ENCODE data around the gene DAGLB.
"Not testable (repeated sequence)": the region's sequence is repeated elsewhere in the genome, so short reads cannot be mapped to it uniquely, and the experiment has no call there.

Gene DAGLB

DNA sequence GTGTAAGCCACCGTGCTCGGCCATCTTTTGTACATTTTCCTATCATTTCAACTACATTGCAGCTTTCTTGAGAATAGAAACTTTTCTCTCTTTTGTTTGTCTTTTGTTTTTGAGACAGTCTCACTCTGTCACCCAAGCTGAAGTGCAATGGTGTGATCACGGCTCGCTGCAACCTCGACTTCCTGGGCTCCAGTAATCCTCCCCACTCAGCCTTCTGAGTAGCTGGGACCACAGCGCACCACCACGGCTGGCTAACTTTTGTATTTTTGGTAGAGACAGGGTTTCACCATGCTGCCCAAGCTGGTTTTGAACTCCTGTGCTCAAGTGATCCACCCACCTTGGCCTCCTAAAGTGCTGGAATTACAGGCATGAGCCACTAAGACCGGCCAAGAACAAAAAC is 31.3 kb upstream of the DAGLB start:
- DNase-seq (ENCODE audit: low read depth), result no peak
- TF ChIP-seq, protein P1, sequence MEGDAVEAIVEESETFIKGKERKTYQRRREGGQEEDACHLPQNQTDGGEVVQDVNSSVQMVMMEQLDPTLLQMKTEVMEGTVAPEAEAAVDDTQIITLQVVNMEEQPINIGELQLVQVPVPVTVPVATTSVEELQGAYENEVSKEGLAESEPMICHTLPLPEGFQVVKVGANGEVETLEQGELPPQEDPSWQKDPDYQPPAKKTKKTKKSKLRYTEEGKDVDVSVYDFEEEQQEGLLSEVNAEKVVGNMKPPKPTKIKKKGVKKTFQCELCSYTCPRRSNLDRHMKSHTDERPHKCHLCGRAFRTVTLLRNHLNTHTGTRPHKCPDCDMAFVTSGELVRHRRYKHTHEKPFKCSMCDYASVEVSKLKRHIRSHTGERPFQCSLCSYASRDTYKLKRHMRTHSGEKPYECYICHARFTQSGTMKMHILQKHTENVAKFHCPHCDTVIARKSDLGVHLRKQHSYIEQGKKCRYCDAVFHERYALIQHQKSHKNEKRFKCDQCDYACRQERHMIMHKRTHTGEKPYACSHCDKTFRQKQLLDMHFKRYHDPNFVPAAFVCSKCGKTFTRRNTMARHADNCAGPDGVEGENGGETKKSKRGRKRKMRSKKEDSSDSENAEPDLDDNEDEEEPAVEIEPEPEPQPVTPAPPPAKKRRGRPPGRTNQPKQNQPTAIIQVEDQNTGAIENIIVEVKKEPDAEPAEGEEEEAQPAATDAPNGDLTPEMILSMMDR (conservative IDR thresholded peaks at IDR 0.05; ENCODE audit: control insufficient read depth, insufficient read depth, low read depth, low read length), result no peak
- H3K4me3 ChIP-seq (ENCODE audit: control insufficient read depth, low read depth, low read length), result no peak overlapping the region

DNA sequence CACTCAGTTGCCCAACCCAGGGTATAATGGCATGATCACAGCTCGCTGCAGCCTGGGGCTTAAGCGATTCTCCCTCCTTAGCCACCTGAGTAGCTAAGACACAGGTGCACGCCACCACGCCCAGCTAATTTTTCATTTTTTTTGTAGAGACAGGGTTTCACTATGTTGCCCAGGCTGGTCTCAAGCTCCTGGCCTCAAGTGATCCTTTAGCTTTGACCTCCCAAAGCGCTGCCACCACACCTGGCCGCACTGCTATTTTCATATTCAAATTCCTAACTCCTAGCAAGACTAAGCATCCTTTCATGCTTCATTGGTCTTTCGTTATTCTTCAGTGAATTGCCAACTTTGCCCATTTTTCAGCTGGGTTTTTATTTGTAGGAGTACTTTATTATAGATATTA is 30.4 kb upstream of the DAGLB start:
- no peak for DNase-seq (ENCODE audit: low read depth)
- TF ChIP-seq, protein P1 (conservative IDR thresholded peaks at IDR 0.05; ENCODE audit: control insufficient read depth, insufficient read depth, low read depth, low read length), result no peak
- no peak overlapping the region for H3K4me3 ChIP-seq (ENCODE audit: control insufficient read depth, low read depth, low read length)

DNA sequence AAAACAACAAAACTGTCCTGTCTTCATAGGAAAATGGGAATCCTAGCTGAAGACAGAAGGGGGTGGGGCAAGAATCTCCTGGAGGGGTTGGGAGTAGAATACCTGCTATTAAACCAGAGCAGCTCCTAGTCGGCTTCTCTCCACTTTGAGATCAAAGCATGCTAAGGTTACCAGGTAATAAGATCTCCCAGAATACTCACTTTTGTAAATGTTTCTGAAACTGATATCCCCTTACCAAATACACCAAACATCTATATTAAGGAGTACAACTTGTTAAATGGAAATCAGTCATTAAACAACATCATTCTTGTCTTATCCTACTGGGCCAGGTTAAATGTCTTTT is 29.5 kb upstream of the DAGLB start:
- TF ChIP-seq, protein P1 (conservative IDR thresholded peaks at IDR 0.05; ENCODE audit: control insufficient read depth, insufficient read depth, low read depth, low read length), result no peak
- no peak for DNase-seq (ENCODE audit: low read depth)
- H3K4me3 ChIP-seq (ENCODE audit: control insufficient read depth, low read depth, low read length), result no peak overlapping the region

DNA sequence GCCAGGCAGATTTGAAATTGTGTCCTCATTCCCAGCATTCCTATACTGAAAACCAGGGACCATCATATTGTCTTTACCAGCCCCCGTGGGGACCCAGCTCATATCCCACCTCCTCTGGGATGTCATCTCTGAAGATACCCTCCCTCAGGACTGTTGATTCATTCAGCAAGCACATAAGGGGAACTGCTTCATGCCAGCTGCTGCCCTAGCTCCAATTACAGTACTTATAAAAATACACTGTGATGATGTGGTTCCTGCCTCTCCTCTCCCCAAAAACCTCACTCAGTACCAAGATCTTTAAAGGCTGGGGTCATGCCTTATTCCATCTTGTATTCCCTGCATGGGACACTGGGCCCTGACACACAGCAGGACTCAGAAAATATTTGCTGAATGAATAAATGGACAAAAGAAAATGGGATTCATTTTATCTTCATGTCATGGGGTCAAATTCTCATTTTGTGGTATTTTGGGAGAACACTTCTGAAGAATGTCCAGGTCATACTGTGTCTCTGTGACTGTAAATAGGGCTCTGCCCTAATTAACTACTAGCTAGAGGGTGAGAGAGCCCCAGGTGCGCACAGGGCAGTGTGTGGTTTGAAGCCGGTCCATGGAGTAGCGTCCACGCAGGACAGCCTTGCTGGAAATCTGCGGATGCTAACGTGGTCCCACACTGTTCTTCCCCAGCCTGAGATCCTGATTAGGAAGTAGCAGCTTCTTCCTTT is 29.0 kb upstream of the DAGLB start:
- no peak overlapping the region for H3K4me3 ChIP-seq (ENCODE audit: control insufficient read depth, low read depth, low read length)
- TF ChIP-seq, protein P1 (conservative IDR thresholded peaks at IDR 0.05; ENCODE audit: control insufficient read depth, insufficient read depth, low read depth, low read length), result no peak
- no peak for DNase-seq (ENCODE audit: low read depth)

DNA sequence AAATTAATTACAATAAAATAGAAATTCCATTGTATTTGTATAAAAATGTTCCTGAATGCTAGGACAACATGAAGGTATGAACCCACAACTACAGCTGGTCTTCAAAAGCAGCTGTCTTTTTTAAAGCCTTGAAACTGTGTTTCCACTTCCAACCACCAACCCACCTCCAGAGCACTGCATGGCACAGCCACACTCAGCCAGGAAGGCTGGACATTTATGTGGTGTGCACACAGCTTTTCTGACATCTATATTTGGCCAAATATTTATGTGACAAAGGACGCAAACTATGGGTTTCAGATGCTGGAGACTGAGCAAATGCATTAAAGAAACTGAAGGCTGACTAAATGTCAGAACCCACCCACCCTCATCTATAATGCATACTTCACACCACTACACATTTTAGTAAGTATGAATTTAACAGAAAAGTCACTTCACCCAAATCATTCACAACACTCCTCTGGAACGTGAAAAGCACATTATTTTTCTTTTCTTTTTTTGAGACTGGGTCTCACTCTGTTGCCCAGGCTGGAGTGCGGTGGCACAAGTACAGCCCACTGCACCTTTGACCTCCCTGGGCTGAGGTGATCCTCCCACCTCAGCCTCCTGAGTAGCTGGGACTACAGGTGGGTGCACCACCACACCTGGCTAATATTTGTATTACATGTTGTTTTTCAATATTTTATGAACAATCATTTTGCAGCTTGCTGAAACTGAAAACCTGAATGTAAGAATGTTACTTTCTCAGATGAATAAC is 27.9 kb upstream of the DAGLB start:
- TF ChIP-seq, protein P1 (conservative IDR thresholded peaks at IDR 0.05; ENCODE audit: control insufficient read depth, insufficient read depth, low read depth, low read length), result no peak
- H3K4me3 ChIP-seq (ENCODE audit: control insufficient read depth, low read depth, low read length), result no peak overlapping the region
- DNase-seq (ENCODE audit: low read depth), result no peak

DNA sequence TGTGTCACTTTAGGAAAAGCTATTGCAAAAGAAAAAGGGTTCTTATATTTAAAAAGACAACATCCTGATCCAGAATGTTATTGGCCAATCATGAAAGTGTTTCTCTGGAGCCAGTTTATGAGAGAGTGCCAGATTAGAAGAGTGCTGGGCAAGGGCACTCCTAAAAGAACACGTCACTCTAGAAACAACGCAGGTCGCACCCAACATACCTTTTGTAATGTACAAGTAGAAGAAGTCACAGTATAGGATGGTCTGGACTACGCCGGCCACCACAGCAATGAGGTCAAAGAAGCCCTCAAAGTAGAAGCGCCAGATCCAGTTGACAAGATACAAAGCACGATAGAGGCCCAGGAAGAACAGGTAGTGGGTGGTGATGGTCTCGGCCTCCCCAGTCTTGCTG is 18.1 kb upstream of the DAGLB start:
- DNase-seq (ENCODE audit: low read depth), result no peak
- H3K4me3 ChIP-seq (ENCODE audit: control insufficient read depth, low read depth, low read length), result no peak overlapping the region
- TF ChIP-seq, protein P1 (conservative IDR thresholded peaks at IDR 0.05; ENCODE audit: control insufficient read depth, insufficient read depth, low read depth, low read length), result no peak

DNA sequence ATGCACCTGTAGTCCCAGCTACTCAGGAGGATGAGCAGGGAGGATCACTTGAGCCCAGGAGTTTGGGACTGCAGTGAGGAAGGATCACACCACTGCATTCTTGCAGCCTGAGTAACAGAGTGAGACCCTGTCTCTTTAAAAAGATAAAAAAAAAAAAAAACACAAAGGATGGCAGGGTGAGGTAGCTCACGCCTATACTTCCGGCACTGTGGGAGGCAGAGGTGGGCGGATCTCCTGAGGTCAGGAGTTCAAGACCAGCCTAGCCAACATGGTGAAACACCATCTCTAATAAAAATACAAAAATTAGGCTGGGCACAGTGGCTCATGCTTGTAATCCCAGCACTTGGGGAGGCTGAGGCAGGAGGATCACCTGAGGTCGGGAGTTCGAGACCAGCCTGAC is 15.9 kb upstream of the DAGLB start:
- not testable (repeated sequence) for H3K4me3 ChIP-seq (ENCODE audit: control insufficient read depth, low read depth, low read length); DNase-seq (ENCODE audit: low read depth)
